Measurements from ENCODE around the gene KLK11. TPM values are rescaled to one million over a fixed set of nuclear protein-coding genes. Genes with fewer than 3 reads are reported as not detected.

Gene KLK11
- total RNA-seq, 1 donor from 2014 or later = not detected

- Mint-ChIP-seq H3K27ac (ENCODE audit: unreplicated experiment) (no peak overlapping the region), H3K27me3 (ENCODE audit: low read depth, unreplicated experiment) (peaks cover 26% of the 10 kb centered on the region), H3K4me1 (ENCODE audit: low read depth, unreplicated experiment) (no peaks in the 10 kb centered on the region), H3K36me3 (ENCODE audit: low read depth, unreplicated experiment) (no peaks in the 10 kb centered on the region), H3K9me3 (ENCODE audit: unreplicated experiment) (peaks cover 8% of the 10 kb centered on the region), H3K4me3 (ENCODE audit: unreplicated experiment) (no peak overlapping the region)
- DNase-seq (ENCODE audit: low read depth) (no peak), FAIRE-seq (no peak)
- H3K4me2 ChIP-seq (ENCODE audit: low read length) = no peak overlapping the region
- no peaks in the 10 kb centered on the region for H4K20me1 ChIP-seq (ENCODE audit: insufficient read depth, low read length)
- TF ChIP-seq EZH2 (IDR thresholded peaks at IDR 0.05; ENCODE audit: insufficient read depth, low read length) (no peak), CTCF (IDR thresholded peaks at IDR 0.05; ENCODE audit: insufficient read depth, low read depth, low read length) (no peak)
- H2AFZ ChIP-seq (ENCODE audit: low read depth, low read length) = no peak overlapping the region
- H3K9ac ChIP-seq (ENCODE audit: low read length) = no peak overlapping the region
- no peak overlapping the region for H3K27ac ChIP-seq (ENCODE audit: low read depth, low read length)
- H3K9me3 ChIP-seq (ENCODE audit: insufficient read depth, low read depth, low read length) = no peaks in the 10 kb centered on the region
- no peaks in the 10 kb centered on the region for H3K27me3 ChIP-seq (ENCODE audit: insufficient read depth, low read length)
- no peaks in the 10 kb centered on the region for H3K4me1 ChIP-seq (ENCODE audit: insufficient read depth, low read length)
- H3K4me3 ChIP-seq (ENCODE audit: insufficient read depth, low read depth, low read length) = no peak overlapping the region
- H3K79me2 ChIP-seq (ENCODE audit: insufficient read depth, low read length) = no peaks in the 10 kb centered on the region
- no peaks in the 10 kb centered on the region for H3K36me3 ChIP-seq (ENCODE audit: insufficient read depth, low read length)
Measured at GRCh38 chr19:51059715-51060114, 33.3 kb upstream of the KLK11 start.

GRCh38 chr19:51055866-51056265 is 29.4 kb upstream of the KLK11 start:
- Mint-ChIP-seq H3K27me3 (ENCODE audit: low read depth, unreplicated experiment) (peaks cover 27% of the 10 kb centered on the region), H3K4me3 (ENCODE audit: unreplicated experiment) (no peak overlapping the region), H3K9me3 (ENCODE audit: unreplicated experiment) (peaks cover 4% of the 10 kb centered on the region), H3K36me3 (ENCODE audit: low read depth, unreplicated experiment) (no peaks in the 10 kb centered on the region), H3K4me1 (ENCODE audit: low read depth, unreplicated experiment) (no peaks in the 10 kb centered on the region), H3K27ac (ENCODE audit: unreplicated experiment) (no peak overlapping the region)
- Histone ChIP-seq H3K36me3 (ENCODE audit: insufficient read depth, low read length) (no peaks in the 10 kb centered on the region), H3K9ac (ENCODE audit: low read length) (no peak overlapping the region), H4K20me1 (ENCODE audit: insufficient read depth, low read length) (no peaks in the 10 kb centered on the region), H2AFZ (ENCODE audit: low read depth, low read length) (no peak overlapping the region), H3K4me3 (ENCODE audit: insufficient read depth, low read depth, low read length) (no peak overlapping the region), H3K4me1 (ENCODE audit: insufficient read depth, low read length) (no peaks in the 10 kb centered on the region), H3K27ac (ENCODE audit: low read depth, low read length) (no peak overlapping the region), H3K9me3 (ENCODE audit: insufficient read depth, low read depth, low read length) (no peaks in the 10 kb centered on the region), H3K79me2 (ENCODE audit: insufficient read depth, low read length) (no peaks in the 10 kb centered on the region), H3K4me2 (ENCODE audit: low read length) (no peak overlapping the region), H3K27me3 (ENCODE audit: insufficient read depth, low read length) (no peaks in the 10 kb centered on the region)
- TF ChIP-seq CTCF (IDR thresholded peaks at IDR 0.05; ENCODE audit: insufficient read depth, low read depth, low read length) (no peak), EZH2 (IDR thresholded peaks at IDR 0.05; ENCODE audit: insufficient read depth, low read length) (no peak)
- FAIRE-seq = no peak
- DNase-seq (ENCODE audit: low read depth) = no peak

- Histone ChIP-seq H3K4me1 (ENCODE audit: insufficient read depth, low read length) (no peaks in the 10 kb centered on the region), H3K4me3 (ENCODE audit: insufficient read depth, low read depth, low read length) (no peak overlapping the region), H3K9me3 (ENCODE audit: insufficient read depth, low read depth, low read length) (no peaks in the 10 kb centered on the region), H3K36me3 (ENCODE audit: insufficient read depth, low read length) (no peaks in the 10 kb centered on the region), H3K27me3 (ENCODE audit: insufficient read depth, low read length) (no peaks in the 10 kb centered on the region), H3K9ac (ENCODE audit: low read length) (no peak overlapping the region), H2AFZ (ENCODE audit: low read depth, low read length) (no peak overlapping the region), H3K27ac (ENCODE audit: low read depth, low read length) (no peak overlapping the region), H4K20me1 (ENCODE audit: insufficient read depth, low read length) (no peaks in the 10 kb centered on the region), H3K79me2 (ENCODE audit: insufficient read depth, low read length) (no peaks in the 10 kb centered on the region), H3K4me2 (ENCODE audit: low read length) (no peak overlapping the region)
- Mint-ChIP-seq H3K36me3 (ENCODE audit: low read depth, unreplicated experiment) (no peaks in the 10 kb centered on the region), H3K4me1 (ENCODE audit: low read depth, unreplicated experiment) (no peaks in the 10 kb centered on the region), H3K27ac (ENCODE audit: unreplicated experiment) (no peak overlapping the region), H3K9me3 (ENCODE audit: unreplicated experiment) (no peaks in the 10 kb centered on the region), H3K27me3 (ENCODE audit: low read depth, unreplicated experiment) (peaks cover 5% of the 10 kb centered on the region), H3K4me3 (ENCODE audit: unreplicated experiment) (no peak overlapping the region)
- TF ChIP-seq EZH2 (IDR thresholded peaks at IDR 0.05; ENCODE audit: insufficient read depth, low read length) (no peak), CTCF (IDR thresholded peaks at IDR 0.05; ENCODE audit: insufficient read depth, low read depth, low read length) (no peak)
- FAIRE-seq (no peak), DNase-seq (ENCODE audit: low read depth) (no peak)
Measured at GRCh38 chr19:51047031-51047335, 20.6 kb upstream of the KLK11 start.
